ENCODE measurements around the gene FCHO2.

GRCh38 chr5:72908664-72909063, 47.2 kb upstream of the FCHO2 start:
- TF ChIP-seq EZH2 (IDR thresholded peaks at IDR 0.05; ENCODE audit: insufficient read depth, poor library complexity, severe bottlenecking) = no peak
- no peak for TF ChIP-seq EZH2phosphoT487 (IDR thresholded peaks at IDR 0.05; ENCODE audit: insufficient read depth, low read depth)

All from GM23248 (cell line).